Motor neuron (in vitro differentiated cells): Measurements from ENCODE around the gene HHLA2. TPM values are rescaled to one million over a fixed set of nuclear protein-coding genes. Genes with fewer than 3 reads are reported as not detected.
"Not testable (repeated sequence)": the region's sequence is repeated elsewhere in the genome, so short reads cannot be mapped to it uniquely, and the experiment has no call there.

Source experiments
- ATAC-seq, 8 experiments: fragments of 200-7000 bp; cut with Tn5 transposase; replicated peaks in 6 of 8; 2 replicates each; pipeline ENCODE4 v1.8.0; 2021; ENCODE audit warnings: mild to moderate bottlenecking in 8 of 8, moderate library complexity in 8 of 8
- H3K27ac ChIP-seq, 2 donors: fragments of 250-450 bp; sonication (Bioruptor Pico); 2 replicates each; pipeline ENCODE4 v1.9.0; 2021; ENCODE audit warnings: antibody characterized with exemption in 2 of 2, mild to moderate bottlenecking in 2 of 2, moderate library complexity in 1 of 2
- H3K4me1 ChIP-seq, 2 donors: fragments of 250-450 bp; sonication (Bioruptor Pico); replicated peaks in 1 of 2; 2 replicates each; pipeline ENCODE4 v1.6.1; 2021; ENCODE audit warnings: antibody characterized with exemption in 2 of 2, mild to moderate bottlenecking in 2 of 2, moderate library complexity in 1 of 2
- H3K4me3 ChIP-seq, 5 donors: fragments of 250-450 bp; sonication (Bioruptor Pico); 2 replicates each; pipeline ENCODE4 v1.9.0; 2021; ENCODE audit warnings: antibody characterized with exemption in 5 of 5, mild to moderate bottlenecking in 5 of 5, moderate library complexity in 4 of 5
- WGBS, 10 experiments: fragments of 450-650 bp; shearing (Covaris generic); methylation state at CpG; one replicate each; pipeline ENCODE4 v1.0.0; 2022; 5-methylcytosine and 5-hydroxymethylcytosine counted together
- in situ Hi-C, 9 experiments: fragments of 400-800 bp; cut with MboI; loops; one replicate each; pipeline ENCODE4 v1.15.0; 2021; ENCODE audit warnings: low sequenced_read_pairs in 9 of 9, low pct_unique_long_range_greater_than_20kb in 2 of 9; ENCODE audit not compliant: unreplicated experiment in 9 of 9
- total RNA-seq, 8 experiments: library from RNA; unstranded; fragments of 300-600 nt; gene quantifications; 2 replicates each; pipeline versions ENCODE4 v1.2.3 to v1.2.4, GENCODE V29; 2022

The HHLA2 gene
- total RNA-seq, 8 experiments from 2014 or later = 0.09 to 0.57 (median 0.22) TPM; not detected in 2

- Histone ChIP-seq H3K4me1 (no peaks in the 10 kb centered on the region), H3K4me3 (no peak overlapping the region), H3K27ac (no peak overlapping the region)
- peak in 1 of 8 experiments; percentile 19 for ATAC-seq
- 0 to 40% (median 6%) methylated on average over 1 of the region's 1 CpG; no CpG with 5 or more reads in 6 of the 10 experiments for WGBS, 10 experiments
- in situ Hi-C loops = no loop called here
Measured at GRCh38 chr3:108287146-108287545, 9.2 kb upstream of the HHLA2 start.

- H3K27ac ChIP-seq, in situ Hi-C loops, H3K4me3 ChIP-seq, ATAC-seq, H3K4me1 ChIP-seq: not testable (repeated sequence)
- WGBS, 10 experiments = 54 to 100% (median 91%) methylated on average over 3 to 6 of the region's 6 CpGs; no CpG with 5 or more reads in 4 of the 10 experiments
Measured at GRCh38 chr3:108288193-108288592, 8.2 kb upstream of the HHLA2 start.

- 43 to 100% (median 82%) methylated on average over 2 of the region's 2 CpGs; no CpG with 5 or more reads in 3 of the 10 experiments for WGBS, 10 experiments
- in situ Hi-C loops = no loop called here
- no peak overlapping the region for H3K27ac ChIP-seq
- ATAC-seq = no peak
- H3K4me1 ChIP-seq = no peaks in the 10 kb centered on the region
- H3K4me3 ChIP-seq = no peak overlapping the region
Measured at GRCh38 chr3:108289159-108289558, 7.2 kb upstream of the HHLA2 start.

GRCh38 chr3:108292450-108292849, 3.9 kb upstream of the HHLA2 start:
- in situ Hi-C loops = no loop called here
- no peak for ATAC-seq
- Histone ChIP-seq H3K27ac (no peak overlapping the region), H3K4me1 (no peaks in the 10 kb centered on the region), H3K4me3 (no peak overlapping the region)

- in situ Hi-C loops = no loop called here
- Histone ChIP-seq H3K27ac (no peak overlapping the region), H3K4me1 (no peaks in the 10 kb centered on the region), H3K4me3 (no peak overlapping the region)
- no peak for ATAC-seq
Measured at GRCh38 chr3:108292905-108293328, 3.4 kb upstream of the HHLA2 start.

- no peaks in the 10 kb centered on the region for H3K4me1 ChIP-seq
- WGBS, 10 experiments = 40 to 100% (median 86%) methylated on average over 2 to 4 of the region's 4 CpGs; no CpG with 5 or more reads in 1 of the 10 experiments
- ATAC-seq = no peak
- no peak overlapping the region for H3K27ac ChIP-seq
- in situ Hi-C loops = no loop called here
- H3K4me3 ChIP-seq = no peak overlapping the region
Measured at GRCh38 chr3:108293858-108294257, 2.5 kb upstream of the HHLA2 start.

GRCh38 chr3:108295421-108296175, 750 bp upstream of the HHLA2 start:
- ATAC-seq = peak in 2 of 8 experiments; percentile 70 to 83
- 61 to 100% (median 80%) methylated on average over 1 to 7 of the region's 7 CpGs for WGBS, 10 experiments
- no peak overlapping the region for H3K27ac ChIP-seq
- H3K4me1 ChIP-seq = no peaks in the 10 kb centered on the region
- in situ Hi-C loops = no loop called here
- H3K4me3 ChIP-seq = no peak overlapping the region

GRCh38 chr3:108297647-108298046, 1.3 kb downstream of the HHLA2 start:
- in situ Hi-C loops = no loop called here
- WGBS, 10 experiments = 50 to 100% (median 90%) methylated on average over 1 to 3 of the region's 3 CpGs; no CpG with 5 or more reads in 3 of the 10 experiments
- H3K27ac ChIP-seq = no peak overlapping the region
- no peaks in the 10 kb centered on the region for H3K4me1 ChIP-seq
- ATAC-seq = peak in 1 of 8 experiments; percentile 61
- H3K4me3 ChIP-seq = no peak overlapping the region

- Histone ChIP-seq H3K4me1 (no peaks in the 10 kb centered on the region), H3K4me3 (no peak overlapping the region), H3K27ac (no peak overlapping the region)
- 20 to 88% (median 72%) methylated on average over 1 to 2 of the region's 2 CpGs; no CpG with 5 or more reads in 1 of the 10 experiments for WGBS, 10 experiments
- no peak for ATAC-seq
- in situ Hi-C loops = no loop called here
Measured at GRCh38 chr3:108298056-108298455, 1.7 kb downstream of the HHLA2 start.

GRCh38 chr3:108300103-108300849, 3.9 kb downstream of the HHLA2 start:
- no peaks in the 10 kb centered on the region for H3K4me1 ChIP-seq
- in situ Hi-C loops = no loop called here
- H3K27ac ChIP-seq = no peak overlapping the region
- no peak for ATAC-seq
- no peak overlapping the region for H3K4me3 ChIP-seq
- 31 to 100% (median 79%) methylated on average over 1 to 9 of the region's 9 CpGs for WGBS, 10 experiments

GRCh38 chr3:108301695-108302404, 5.5 kb downstream of the HHLA2 start:
- no peak overlapping the region for H3K4me3 ChIP-seq
- WGBS, 10 experiments = 57 to 95% (median 81%) methylated on average over 1 to 5 of the region's 5 CpGs; no CpG with 5 or more reads in 2 of the 10 experiments
- ATAC-seq = no peak

GRCh38 chr3:108302570-108302969, 6.2 kb downstream of the HHLA2 start:
- H3K27ac ChIP-seq = no peak overlapping the region
- H3K4me3 ChIP-seq = no peak overlapping the region
- WGBS, 10 experiments = 73 to 100% (median 97%) methylated on average over 1 to 4 of the region's 4 CpGs; no CpG with 5 or more reads in 2 of the 10 experiments
- no peak for ATAC-seq
- no peaks in the 10 kb centered on the region for H3K4me1 ChIP-seq
- in situ Hi-C loops = no loop called here

More at GRCh38 chr3:108301695-108302404, 5.5 kb downstream of the HHLA2 start:
- Histone ChIP-seq H3K27ac (no peak overlapping the region), H3K4me1 (no peaks in the 10 kb centered on the region)
- in situ Hi-C loops = no loop called here
